Calu3 (cell line): ENCODE measurements around the gene MGMT. TPM values are rescaled to one million over a fixed set of nuclear protein-coding genes. Genes with fewer than 3 reads are reported as not detected.

ENCODE experiments used
- BruUV-seq: library from RNA; stranded (reverse); fragments of 400-500 nt; replicated peaks from 2 replicates; lab custom pipeline; 2021; lab: Mats Ljungman, UMichigan
- CTCF ChIA-PET: fragments of 300-600 bp; sonication (Branson Sonifier 250); formaldehyde crosslinking; loops from one replicate; lab custom pipeline; 2022; ENCODE audit warnings: antibody characterized with exemption; lab: Charles Lee
- DNase-seq: peaks from one replicate; pipeline ENCODE4 v3.0.0; 2022
- H3K27ac Mint-ChIP-seq: one replicate; pipeline ENCODE4 v1.8.0; 2022; ENCODE audit warnings: mixed read lengths; ENCODE audit not compliant: unreplicated experiment
- H3K27me3 Mint-ChIP-seq: one replicate; pipeline ENCODE4 v1.8.0; 2022; ENCODE audit warnings: mixed read lengths; ENCODE audit not compliant: unreplicated experiment
- H3K36me3 Mint-ChIP-seq: one replicate; pipeline ENCODE4 v1.8.0; 2022; ENCODE audit warnings: mild to moderate bottlenecking, moderate library complexity, mixed read lengths; ENCODE audit not compliant: insufficient read depth, unreplicated experiment
- H3K4me1 Mint-ChIP-seq: one replicate; pipeline ENCODE4 v1.8.0; 2022; ENCODE audit warnings: mild to moderate bottlenecking, low read depth, mixed read lengths; ENCODE audit not compliant: unreplicated experiment
- H3K4me3 Mint-ChIP-seq: one replicate; pipeline ENCODE4 v1.8.0; 2022; ENCODE audit warnings: mild to moderate bottlenecking, low read depth, moderate library complexity, mixed read lengths; ENCODE audit not compliant: unreplicated experiment
- H3K9me3 Mint-ChIP-seq: one replicate; pipeline ENCODE4 v1.8.0; 2022; ENCODE audit warnings: low read depth, mixed read lengths; ENCODE audit not compliant: unreplicated experiment
- intact Hi-C: fragments of 100-400 bp; cut with micrococcal nuclease; formaldehyde crosslinking; loops from one replicate; pipeline ENCODE4 v1.10.0; 2022; ENCODE audit not compliant: unreplicated experiment
- total RNA-seq: library from RNA; stranded (reverse); gene quantifications from 2 replicates; pipeline ENCODE4 v1.2.3, GENCODE V29; 2022
- TF ChIP-seq, protein P1 (sequence below): fragments of 200-600 bp; IDR thresholded peaks from one replicate; pipeline ENCODE4 v1.8.0; 2022; ENCODE audit warnings: antibody characterized with exemption; ENCODE audit not compliant: unreplicated experiment

MGMT gene
- total RNA-seq, 1 experiment from 2014 or later: 8.3 TPM

DNA sequence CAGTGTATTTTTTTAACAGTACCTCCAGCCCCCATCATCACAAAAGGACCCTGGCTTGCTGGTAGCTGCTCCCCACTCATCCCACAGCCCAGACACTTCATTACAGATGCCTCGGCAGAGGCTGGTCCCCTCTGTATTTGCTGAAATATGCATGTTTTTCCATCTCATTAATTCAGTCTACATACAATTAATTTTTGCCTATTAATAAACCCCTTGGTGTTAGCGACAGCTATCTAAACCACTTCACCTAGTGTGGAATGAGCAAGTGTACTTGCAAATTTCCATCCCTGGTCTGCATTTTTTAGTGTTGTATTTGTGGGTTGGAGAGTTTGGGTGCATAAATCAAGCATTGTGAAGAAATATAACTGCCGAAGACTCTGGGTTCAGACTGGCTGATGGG, 216.9 kb downstream of the MGMT start:
- DNase-seq: no peak
- Mint-ChIP-seq H3K27ac (no peak overlapping the region), H3K4me3 (no peak overlapping the region), H3K36me3 (no peaks in the 10 kb centered on the region), H3K4me1 (no peaks in the 10 kb centered on the region), H3K9me3 (no peaks in the 10 kb centered on the region), H3K27me3 (no peaks in the 10 kb centered on the region)
- BruUV-seq: no TSS peak
- TF ChIP-seq, protein P1, sequence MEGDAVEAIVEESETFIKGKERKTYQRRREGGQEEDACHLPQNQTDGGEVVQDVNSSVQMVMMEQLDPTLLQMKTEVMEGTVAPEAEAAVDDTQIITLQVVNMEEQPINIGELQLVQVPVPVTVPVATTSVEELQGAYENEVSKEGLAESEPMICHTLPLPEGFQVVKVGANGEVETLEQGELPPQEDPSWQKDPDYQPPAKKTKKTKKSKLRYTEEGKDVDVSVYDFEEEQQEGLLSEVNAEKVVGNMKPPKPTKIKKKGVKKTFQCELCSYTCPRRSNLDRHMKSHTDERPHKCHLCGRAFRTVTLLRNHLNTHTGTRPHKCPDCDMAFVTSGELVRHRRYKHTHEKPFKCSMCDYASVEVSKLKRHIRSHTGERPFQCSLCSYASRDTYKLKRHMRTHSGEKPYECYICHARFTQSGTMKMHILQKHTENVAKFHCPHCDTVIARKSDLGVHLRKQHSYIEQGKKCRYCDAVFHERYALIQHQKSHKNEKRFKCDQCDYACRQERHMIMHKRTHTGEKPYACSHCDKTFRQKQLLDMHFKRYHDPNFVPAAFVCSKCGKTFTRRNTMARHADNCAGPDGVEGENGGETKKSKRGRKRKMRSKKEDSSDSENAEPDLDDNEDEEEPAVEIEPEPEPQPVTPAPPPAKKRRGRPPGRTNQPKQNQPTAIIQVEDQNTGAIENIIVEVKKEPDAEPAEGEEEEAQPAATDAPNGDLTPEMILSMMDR: no peak
- intact Hi-C loops: no loop called here
- CTCF ChIA-PET: no interaction called here

- CTCF ChIA-PET: interaction anchor here (1.1 kb wide), 1 partner anchor 11 kb away, joined by 3 read pairs; no protein-coding TSS in a partner anchor
- Mint-ChIP-seq H3K4me1 (no peaks in the 10 kb centered on the region), H3K36me3 (no peaks in the 10 kb centered on the region), H3K27me3 (no peaks in the 10 kb centered on the region), H3K27ac (no peak overlapping the region), H3K9me3 (no peaks in the 10 kb centered on the region), H3K4me3 (no peak overlapping the region)
- intact Hi-C loops: no loop called here
- TF ChIP-seq, protein P1: no peak
- BruUV-seq: no TSS peak
- no peak for DNase-seq
These were observed 218.2 kb downstream of the MGMT start for GRCh38 chr10:129685271-129685670.

DNA sequence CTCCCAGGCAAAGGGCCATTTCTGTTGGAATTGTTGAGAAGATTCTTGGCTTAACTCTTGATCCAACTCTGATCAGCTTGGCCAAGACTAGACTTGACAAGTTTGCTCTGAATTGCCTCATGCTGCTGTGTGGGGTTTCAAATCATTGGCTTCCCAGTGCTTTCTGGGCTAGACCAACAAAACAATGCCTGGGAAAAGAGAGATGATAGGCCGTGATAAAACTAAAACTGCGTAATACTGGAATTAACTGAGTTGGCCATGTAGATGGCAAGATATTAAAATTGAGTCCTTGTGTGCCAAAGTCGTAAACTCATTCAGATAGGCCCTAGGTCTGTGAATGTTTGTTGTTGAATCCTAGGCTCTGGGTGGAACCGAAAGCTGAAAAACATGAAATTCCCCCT, 222.6 kb downstream of the MGMT start:
- DNase-seq: no peak
- BruUV-seq: no TSS peak
- Mint-ChIP-seq H3K4me3 (no peak overlapping the region), H3K9me3 (peaks cover 5% of the 10 kb centered on the region), H3K4me1 (no peaks in the 10 kb centered on the region), H3K27ac (no peak overlapping the region), H3K36me3 (no peaks in the 10 kb centered on the region), H3K27me3 (no peaks in the 10 kb centered on the region)
- CTCF ChIA-PET: no interaction called here
- TF ChIP-seq, protein P1: no peak
- intact Hi-C loops: no loop called here

GRCh38 chr10:129690248-129691070, 223.4 kb downstream of the MGMT start:
- TF ChIP-seq, protein P1: no peak
- Mint-ChIP-seq H3K4me1 (no peaks in the 10 kb centered on the region), H3K27ac (no peak overlapping the region), H3K9me3 (peaks cover 5% of the 10 kb centered on the region), H3K4me3 (no peak overlapping the region), H3K27me3 (no peaks in the 10 kb centered on the region), H3K36me3 (no peaks in the 10 kb centered on the region)
- CTCF ChIA-PET: no interaction called here
- no TSS peak for BruUV-seq
- intact Hi-C loops: no loop called here
- no peak for DNase-seq
